GM12891 (cell line): ENCODE measurements around the gene ISG20L2.

Source experiments
- PAX5 ChIP-seq: IDR thresholded peaks from 2 replicates; pipeline ENCODE4 v1.6.1; 2011; ENCODE audit warnings: low read length, moderate library complexity, mild to moderate bottlenecking; ENCODE audit not compliant: insufficient read depth, severe bottlenecking
- POLR2A ChIP-seq: IDR thresholded peaks from 2 replicates; pipeline ENCODE4 v1.6.1; 2011; ENCODE audit warnings: low read depth, low read length, control low read depth

- TF ChIP-seq POLR2A, result no peak
- no peak for TF ChIP-seq PAX5
Observed at GRCh38 chr1:156738916-156739315, 10.3 kb upstream of the ISG20L2 start.
